Activated naive CD4-positive, alpha-beta T cell treated with anti-CD3 and anti-CD28 coated beads for 36 hours (primary cell): ENCODE measurements around the gene ZHX3. TPM values are rescaled to one million over a fixed set of nuclear protein-coding genes. Genes with fewer than 3 reads are reported as not detected.

Experiments used
- CTCF ChIA-PET: fragments of 350-600 bp; sonication (Branson Sonifier 250); formaldehyde crosslinking; loops from one replicate; lab custom pipeline; 2021; ENCODE audit warnings: antibody characterized with exemption; lab: Charles Lee
- DNase-seq: peaks from one replicate; pipeline ENCODE4 v3.0.0-alpha.2; 2020
- H3K27ac Mint-ChIP-seq: one replicate; pipeline ENCODE4 v1.8.0; 2021; ENCODE audit warnings: mild to moderate bottlenecking, mixed read lengths
- H3K27me3 Mint-ChIP-seq: one replicate; pipeline ENCODE4 v1.8.0; 2021; ENCODE audit warnings: low read depth, mixed read lengths
- H3K36me3 Mint-ChIP-seq: one replicate; pipeline ENCODE4 v1.8.0; 2021; ENCODE audit warnings: low read depth, mixed read lengths
- H3K4me1 Mint-ChIP-seq: one replicate; pipeline ENCODE4 v1.8.0; 2021; ENCODE audit warnings: low read depth, mixed read lengths
- H3K4me3 Mint-ChIP-seq: one replicate; pipeline ENCODE4 v1.8.0; 2021; ENCODE audit warnings: mild to moderate bottlenecking, moderate library complexity, mixed read lengths
- H3K9me3 Mint-ChIP-seq: one replicate; pipeline ENCODE4 v1.8.0; 2021; ENCODE audit warnings: mixed read lengths
- intact Hi-C: fragments of 100-400 bp; cut with micrococcal nuclease; formaldehyde crosslinking; loops from one replicate; pipeline ENCODE4 v1.15.1; 2023
- total RNA-seq, 2 experiments: library from RNA; stranded (reverse); gene quantifications; one replicate each; pipeline ENCODE4 v1.2.3, GENCODE V29; 2021

ZHX3 gene
- total RNA-seq, 2 experiments from 2014 or later, result 9.4 to 9.9 TPM

- peak overlapping the region; percentile 1 for H3K27ac Mint-ChIP-seq
- CTCF ChIA-PET, result interaction anchor here (0.7 to 1.9 kb wide), 2 partner anchors 9 to 139 kb away, joined by 3 to 14 read pairs; no protein-coding TSS in a partner anchor
- intact Hi-C loops, result no loop called here
- H3K27me3 Mint-ChIP-seq, result no peaks in the 10 kb centered on the region
- no peak for DNase-seq
- H3K36me3 Mint-ChIP-seq, result peaks cover 2% of the 10 kb centered on the region
- no peak overlapping the region for H3K4me3 Mint-ChIP-seq
- no peaks in the 10 kb centered on the region for H3K4me1 Mint-ChIP-seq
- H3K9me3 Mint-ChIP-seq, result no peaks in the 10 kb centered on the region
These were observed 136.0 kb downstream of the ZHX3 start for GRCh38 chr20:41181567-41181966.

GRCh38 chr20:41180599-41181333, 136.8 kb downstream of the ZHX3 start:
- no peaks in the 10 kb centered on the region for H3K27me3 Mint-ChIP-seq
- H3K4me1 Mint-ChIP-seq, result no peaks in the 10 kb centered on the region
- H3K36me3 Mint-ChIP-seq, result peaks cover 4% of the 10 kb centered on the region
- H3K9me3 Mint-ChIP-seq, result no peaks in the 10 kb centered on the region
- CTCF ChIA-PET, result interaction anchor here (0.7 kb wide), 1 partner anchor 140 kb away, joined by 3 read pairs; no protein-coding TSS in a partner anchor
- intact Hi-C loops, result no loop called here
- no peak overlapping the region for H3K27ac Mint-ChIP-seq
- no peak overlapping the region for H3K4me3 Mint-ChIP-seq
- no peak for DNase-seq

- peaks cover 4% of the 10 kb centered on the region for H3K36me3 Mint-ChIP-seq
- CTCF ChIA-PET, result no interaction called here
- H3K27ac Mint-ChIP-seq, result no peak overlapping the region
These were observed 137.6 kb downstream of the ZHX3 start for GRCh38 chr20:41179961-41180360.

GRCh38 chr20:41178904-41179432, 138.6 kb downstream of the ZHX3 start:
- Mint-ChIP-seq H3K27me3 (no peaks in the 10 kb centered on the region), H3K36me3 (peaks cover 4% of the 10 kb centered on the region), H3K9me3 (no peaks in the 10 kb centered on the region), H3K27ac (peak overlapping the region; percentile 13), H3K4me3 (no peak overlapping the region), H3K4me1 (peaks cover 2% of the 10 kb centered on the region)
- CTCF ChIA-PET, result interaction anchor here (0.8 kb wide), 1 partner anchor 21 kb away, joined by 3 read pairs; no protein-coding TSS in a partner anchor
- no peak for DNase-seq
- intact Hi-C loops, result no loop called here

More at GRCh38 chr20:41179961-41180360, 137.6 kb downstream of the ZHX3 start:
- Mint-ChIP-seq H3K4me3 (no peak overlapping the region), H3K27me3 (no peaks in the 10 kb centered on the region), H3K9me3 (no peaks in the 10 kb centered on the region), H3K4me1 (no peaks in the 10 kb centered on the region)
- intact Hi-C loops, result no loop called here
- DNase-seq, result no peak

GRCh38 chr20:41178495-41178894, 139.0 kb downstream of the ZHX3 start:
- Mint-ChIP-seq H3K4me1 (peaks cover 2% of the 10 kb centered on the region), H3K4me3 (no peak overlapping the region), H3K27ac (peak overlapping the region; percentile 53), H3K36me3 (peaks cover 7% of the 10 kb centered on the region), H3K9me3 (no peaks in the 10 kb centered on the region), H3K27me3 (no peaks in the 10 kb centered on the region)
- CTCF ChIA-PET, result interaction anchor here (0.9 kb wide), 1 partner anchor 9 kb away, joined by 3 read pairs; no protein-coding TSS in a partner anchor
- intact Hi-C loops, result no loop called here
- no peak for DNase-seq

GRCh38 chr20:41177636-41178035, 139.9 kb downstream of the ZHX3 start:
- H3K9me3 Mint-ChIP-seq, result no peaks in the 10 kb centered on the region
- intact Hi-C loops, result no loop called here
- CTCF ChIA-PET, result interaction anchor here (0.7 to 0.9 kb wide), 2 partner anchors 9 to 16 kb away, joined by 3 read pairs; no protein-coding TSS in a partner anchor
- H3K27ac Mint-ChIP-seq, result no peak overlapping the region
- H3K27me3 Mint-ChIP-seq, result no peaks in the 10 kb centered on the region
- peaks cover 2% of the 10 kb centered on the region for H3K4me1 Mint-ChIP-seq
- H3K36me3 Mint-ChIP-seq, result peaks cover 11% of the 10 kb centered on the region
- no peak for DNase-seq
- no peak overlapping the region for H3K4me3 Mint-ChIP-seq

- H3K27me3 Mint-ChIP-seq, result no peaks in the 10 kb centered on the region
- intact Hi-C loops, result no loop called here
- CTCF ChIA-PET, result interaction anchor here (0.6 to 3.3 kb wide), 4 partner anchors 16 to 42 kb away, joined by 3 to 10 read pairs (median 3); no protein-coding TSS in a partner anchor
- no peaks in the 10 kb centered on the region for H3K9me3 Mint-ChIP-seq
- DNase-seq, result no peak
- H3K4me1 Mint-ChIP-seq, result peaks cover 2% of the 10 kb centered on the region
- H3K27ac Mint-ChIP-seq, result peak overlapping the region; percentile 46
- no peak overlapping the region for H3K4me3 Mint-ChIP-seq
- H3K36me3 Mint-ChIP-seq, result peaks cover 12% of the 10 kb centered on the region
These were observed 140.6 kb downstream of the ZHX3 start for GRCh38 chr20:41176711-41177552.

- H3K4me3 Mint-ChIP-seq, result no peak overlapping the region
These were observed 141.7 kb downstream of the ZHX3 start for GRCh38 chr20:41175727-41176330.

GRCh38 chr20:41175201-41175651, 142.3 kb downstream of the ZHX3 start:
- peaks cover 21% of the 10 kb centered on the region for H3K36me3 Mint-ChIP-seq
- DNase-seq, result no peak

More at GRCh38 chr20:41175727-41176330, 141.7 kb downstream of the ZHX3 start:
- Mint-ChIP-seq H3K36me3 (peaks cover 19% of the 10 kb centered on the region), H3K27me3 (no peaks in the 10 kb centered on the region), H3K27ac (peak overlapping the region; percentile 46), H3K4me1 (peaks cover 4% of the 10 kb centered on the region), H3K9me3 (no peaks in the 10 kb centered on the region)
- intact Hi-C loops, result no loop called here
- no peak for DNase-seq
- CTCF ChIA-PET, result interaction anchor here (1.0 to 3.3 kb wide), 4 partner anchors 38 to 185 kb away, joined by 3 to 10 read pairs (median 4); no protein-coding TSS in a partner anchor

GRCh38 chr20:41174782-41175181, 142.7 kb downstream of the ZHX3 start:
- Mint-ChIP-seq H3K27ac (peak overlapping the region; percentile 36), H3K27me3 (no peaks in the 10 kb centered on the region), H3K4me1 (peaks cover 4% of the 10 kb centered on the region), H3K4me3 (no peak overlapping the region), H3K36me3 (peaks cover 21% of the 10 kb centered on the region), H3K9me3 (no peaks in the 10 kb centered on the region)
- no peak for DNase-seq
- intact Hi-C loops, result loop anchor here (5.0 kb wide), 1 partner anchor 37 kb away; the partner anchor contains the start of gene PLCG1
- CTCF ChIA-PET, result interaction anchor here (1.1 to 3.3 kb wide), 2 partner anchors 40 to 165 kb away, joined by 3 to 10 read pairs; no protein-coding TSS in a partner anchor

More at GRCh38 chr20:41175201-41175651, 142.3 kb downstream of the ZHX3 start:
- intact Hi-C loops, result no loop called here
- no peaks in the 10 kb centered on the region for H3K27me3 Mint-ChIP-seq
- no peaks in the 10 kb centered on the region for H3K9me3 Mint-ChIP-seq
- no peak overlapping the region for H3K4me3 Mint-ChIP-seq
- CTCF ChIA-PET, result interaction anchor here (1.0 to 3.3 kb wide), 3 partner anchors 40 to 185 kb away, joined by 3 to 10 read pairs (median 4); no protein-coding TSS in a partner anchor
- H3K27ac Mint-ChIP-seq, result peak overlapping the region; percentile 36
- peaks cover 4% of the 10 kb centered on the region for H3K4me1 Mint-ChIP-seq

GRCh38 chr20:41174373-41174772, 143.2 kb downstream of the ZHX3 start:
- H3K36me3 Mint-ChIP-seq, result peaks cover 21% of the 10 kb centered on the region
- H3K4me3 Mint-ChIP-seq, result no peak overlapping the region
- DNase-seq, result peak; percentile 2
- H3K4me1 Mint-ChIP-seq, result peaks cover 4% of the 10 kb centered on the region
- no peaks in the 10 kb centered on the region for H3K27me3 Mint-ChIP-seq
- intact Hi-C loops, result loop anchor here (5.0 kb wide), 1 partner anchor 37 kb away; the partner anchor contains the start of gene PLCG1
- CTCF ChIA-PET, result interaction anchor here (3.3 kb wide), 1 partner anchor 40 kb away, joined by 10 read pairs; no protein-coding TSS in a partner anchor
- no peaks in the 10 kb centered on the region for H3K9me3 Mint-ChIP-seq
- peak overlapping the region; percentile 3 for H3K27ac Mint-ChIP-seq
